ENCODE measurements around the gene ZNF234.
A peak's percentile ranks its signal among the peaks of the same experiment; 100 is the strongest.
"Not testable (repeated sequence)": the region's sequence is repeated elsewhere in the genome, so short reads cannot be mapped to it uniquely, and the experiment has no call there.

ZNF234 gene

GRCh38 chr19:44141191-44142058 is at the start of gene ZNF234:
TSS of gene ZNF234 (plus strand) at chr19:44141554. CDS start at chr19:44144633, 3,079 bp downstream.
- peak; percentile 78 for DNase-seq

- no peak for DNase-seq
Observed at GRCh38 chr19:44092108-44092507, 49.2 kb upstream of the ZNF234 start.

GRCh38 chr19:44093931-44094765 is 47.2 kb upstream of the ZNF234 start, which contains the start of gene ZNF224:
TSS of gene ZNF224 (plus strand) at chr19:44094361. CDS start at chr19:44097874, 3,513 bp downstream.
- peak; percentile 90 for DNase-seq

- DNase-seq = no peak
Observed at GRCh38 chr19:44107751-44108150, 33.6 kb upstream of the ZNF234 start.

GRCh38 chr19:44109458-44109857 is 31.9 kb upstream of the ZNF234 start:
- DNase-seq = no peak

- no peak for DNase-seq
Observed at GRCh38 chr19:44111910-44112463, 29.4 kb upstream of the ZNF234 start.

- DNase-seq = no peak
Observed at GRCh38 chr19:44112802-44113137, 28.6 kb upstream of the ZNF234 start.

GRCh38 chr19:44113138-44113783 is 28.1 kb upstream of the ZNF234 start, which contains the start of gene ZNF225:
TSS of gene ZNF225 (plus strand) at chr19:44113399. CDS start at chr19:44115828, 2,429 bp downstream.
- peak; percentile 94 for DNase-seq

- no peak for DNase-seq
Observed at GRCh38 chr19:44113784-44114390, 27.5 kb upstream of the ZNF234 start.

GRCh38 chr19:44121162-44121561 is 20.2 kb upstream of the ZNF234 start:
- DNase-seq = not testable (repeated sequence)

- no peak for DNase-seq
Observed at GRCh38 chr19:44131955-44132354, 9.4 kb upstream of the ZNF234 start.

- no peak for DNase-seq
Observed at GRCh38 chr19:44142059-44142433, 692 bp downstream of the ZNF234 start.

- no peak for DNase-seq
Observed at GRCh38 chr19:44149776-44150175, 8.4 kb downstream of the ZNF234 start.

GRCh38 chr19:44151491-44151890 is 10.1 kb downstream of the ZNF234 start:
- no peak for DNase-seq

GRCh38 chr19:44156475-44156874 is 15.1 kb downstream of the ZNF234 start:
- DNase-seq = no peak

GRCh38 chr19:44163789-44164188 is 22.4 kb downstream of the ZNF234 start:
- DNase-seq = no peak

GRCh38 chr19:44164327-44164672 is 22.9 kb downstream of the ZNF234 start:
- no peak for DNase-seq

GRCh38 chr19:44164673-44165512 is 23.5 kb downstream of the ZNF234 start, which contains the start of gene ZNF226:
TSS of gene ZNF226 (plus strand) at chr19:44165100. CDS start at chr19:44170081, 4,981 bp downstream.
- peak; percentile 93 for DNase-seq

- not testable (repeated sequence) for DNase-seq
Observed at GRCh38 chr19:44170660-44171059, 29.3 kb downstream of the ZNF234 start.

- no peak for DNase-seq
Observed at GRCh38 chr19:44176590-44176989, 35.2 kb downstream of the ZNF234 start.

- DNase-seq = no peak
Observed at GRCh38 chr19:44180968-44181367, 39.6 kb downstream of the ZNF234 start.
